GM18909 (cell line): ENCODE results near the gene PROX2.
A peak's percentile ranks its signal among the peaks of the same experiment; 100 is the strongest.

Experiments used
- ATAC-seq: cut with Tn5 transposase; IDR thresholded peaks from one replicate; pipeline ENCODE4 v1.9.1; 2021; ENCODE audit warnings: mild to moderate bottlenecking; ENCODE audit not compliant: unreplicated experiment, poor library complexity

Gene PROX2

DNA sequence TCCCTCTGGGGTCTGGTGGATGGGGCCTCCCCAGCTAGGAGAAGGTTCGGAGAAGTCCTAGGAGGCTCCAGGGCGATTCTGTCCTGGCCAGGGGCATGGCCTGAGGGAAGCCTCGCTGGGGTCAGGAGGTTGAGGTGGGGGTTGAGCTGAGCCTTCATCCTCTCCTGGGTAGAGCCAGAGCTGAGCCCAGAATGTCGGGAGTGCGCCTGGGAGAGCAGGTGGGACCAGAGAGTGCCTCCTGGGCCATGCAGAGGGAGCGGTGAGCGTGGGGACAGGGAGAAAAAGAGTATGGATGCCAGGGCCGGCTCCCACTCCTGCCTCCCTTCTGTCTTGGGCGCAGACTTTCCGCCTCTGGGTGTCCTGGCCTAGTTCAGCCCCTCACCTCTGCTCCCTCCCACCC lies 34.0 kb upstream of the PROX2 start:
- ATAC-seq: no peak

- ATAC-seq: no peak
Observed at GRCh38 chr14:74909501-74909900, 33.6 kb upstream of the PROX2 start.

GRCh38 chr14:74908861-74909341 lies 33.0 kb upstream of the PROX2 start:
- no peak for ATAC-seq

DNA sequence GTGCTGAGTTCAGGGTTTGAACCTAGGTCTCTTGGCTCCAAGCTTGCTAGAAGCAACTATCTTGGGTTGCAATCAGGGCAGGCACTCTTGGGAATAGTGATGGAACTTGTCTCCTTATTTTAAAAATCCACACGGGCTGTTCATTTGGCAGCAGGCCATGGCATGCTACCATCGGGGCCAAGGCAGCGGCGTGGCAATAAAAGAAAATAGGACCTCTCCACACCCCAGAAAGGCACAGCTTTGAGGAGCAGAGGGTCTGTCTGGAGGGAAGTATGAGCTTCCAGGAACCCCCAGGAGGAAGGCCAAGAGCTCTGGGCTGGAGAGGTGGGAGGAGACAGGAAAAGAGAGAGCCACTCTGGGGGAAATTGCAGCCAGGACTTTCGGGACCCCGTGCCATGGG lies 31.8 kb upstream of the PROX2 start:
- ATAC-seq: no peak

GRCh38 chr14:74906925-74907521 lies 31.1 kb upstream of the PROX2 start:
- ATAC-seq: no peak

GRCh38 chr14:74905595-74906142 lies 29.7 kb upstream of the PROX2 start:
- no peak for ATAC-seq

DNA sequence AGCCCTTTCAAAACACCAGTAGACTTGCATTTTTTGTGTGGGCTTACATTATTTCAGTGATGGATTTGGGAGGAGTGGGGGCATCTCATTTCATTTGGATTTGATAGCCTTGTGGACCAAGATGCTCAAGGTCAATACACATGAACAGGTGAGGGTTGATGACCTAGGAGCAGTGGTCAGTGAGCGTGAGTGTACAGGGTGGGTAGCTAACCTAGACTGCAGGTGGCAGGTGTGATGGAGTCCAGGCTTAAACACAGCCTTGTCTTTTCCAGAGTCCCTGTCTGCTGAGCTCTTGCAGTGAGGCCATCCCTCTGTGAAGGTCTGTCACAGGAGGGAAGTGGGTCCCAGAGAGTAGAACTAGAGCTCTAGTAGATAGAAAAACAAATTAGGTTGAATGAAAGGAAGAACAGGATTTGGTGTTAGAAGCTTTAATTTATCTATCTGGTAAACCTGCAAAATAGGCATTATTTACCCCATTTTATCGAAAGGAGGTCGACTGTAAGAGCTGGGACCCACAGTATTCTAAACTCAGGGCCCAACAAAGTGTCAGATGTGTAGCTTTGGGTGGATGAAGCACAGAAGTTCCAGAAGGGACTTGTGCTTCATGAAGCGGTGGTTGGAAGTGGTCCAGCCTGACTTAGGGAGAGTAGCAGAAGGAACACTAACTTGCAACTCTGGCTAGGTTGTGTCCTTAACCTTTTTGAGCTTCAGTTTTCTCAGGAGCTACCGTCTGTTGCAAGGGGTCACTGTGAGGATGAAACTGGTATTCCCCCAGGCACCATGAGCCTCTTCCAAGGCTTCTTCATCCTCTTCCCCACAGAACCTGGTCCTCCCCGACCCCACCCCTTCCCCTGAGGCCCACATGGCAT lies 28.9 kb upstream of the PROX2 start:
- ATAC-seq: no peak

DNA sequence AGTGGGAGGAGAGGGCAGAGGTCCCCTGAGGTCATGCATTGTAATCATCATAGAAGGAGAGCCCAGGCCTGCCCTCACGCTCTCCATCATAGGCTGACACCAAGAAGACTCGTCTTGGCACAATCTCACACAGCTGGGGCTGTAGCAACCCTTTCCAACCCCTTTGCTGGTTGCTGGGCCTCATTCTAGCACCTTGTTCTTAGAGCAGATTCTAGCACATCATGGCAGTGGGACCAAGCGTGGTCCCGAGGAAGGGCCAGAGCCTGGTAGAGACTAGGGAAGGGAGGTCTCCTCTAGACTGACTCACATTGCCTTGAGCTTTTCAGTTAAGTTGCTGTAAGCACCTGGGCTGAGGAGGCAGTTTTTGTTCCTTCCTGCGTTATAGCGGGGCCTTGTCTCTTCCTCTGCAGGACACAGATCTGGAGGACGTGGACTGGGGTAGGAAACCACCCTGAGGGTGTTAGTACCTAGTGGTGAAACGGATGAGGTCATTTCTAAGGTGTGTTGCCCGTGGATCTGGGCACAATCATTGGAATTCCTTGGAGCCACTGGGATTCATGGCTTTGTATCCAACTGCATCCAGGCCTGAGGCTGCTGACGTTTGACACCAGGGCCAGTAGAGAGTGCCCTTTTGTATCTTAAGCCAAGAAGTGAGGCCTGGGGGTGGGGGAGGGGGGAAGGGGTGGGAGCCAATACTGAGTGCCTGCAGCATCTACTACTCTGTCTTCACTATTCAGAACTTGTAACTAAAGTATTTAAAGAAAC lies 27.2 kb upstream of the PROX2 start:
- no peak for ATAC-seq

GRCh38 chr14:74898694-74899093 lies 22.7 kb upstream of the PROX2 start:
- ATAC-seq: no peak

- no peak for ATAC-seq
Observed at GRCh38 chr14:74898083-74898482, 22.1 kb upstream of the PROX2 start.

GRCh38 chr14:74897642-74898041 lies 21.7 kb upstream of the PROX2 start:
- ATAC-seq: no peak

GRCh38 chr14:74896400-74896799 lies 20.5 kb upstream of the PROX2 start:
- ATAC-seq: no peak

GRCh38 chr14:74893614-74894091 lies 17.7 kb upstream of the PROX2 start:
- ATAC-seq: peak; percentile 55

GRCh38 chr14:74892745-74893144 lies 16.8 kb upstream of the PROX2 start:
- no peak for ATAC-seq

DNA sequence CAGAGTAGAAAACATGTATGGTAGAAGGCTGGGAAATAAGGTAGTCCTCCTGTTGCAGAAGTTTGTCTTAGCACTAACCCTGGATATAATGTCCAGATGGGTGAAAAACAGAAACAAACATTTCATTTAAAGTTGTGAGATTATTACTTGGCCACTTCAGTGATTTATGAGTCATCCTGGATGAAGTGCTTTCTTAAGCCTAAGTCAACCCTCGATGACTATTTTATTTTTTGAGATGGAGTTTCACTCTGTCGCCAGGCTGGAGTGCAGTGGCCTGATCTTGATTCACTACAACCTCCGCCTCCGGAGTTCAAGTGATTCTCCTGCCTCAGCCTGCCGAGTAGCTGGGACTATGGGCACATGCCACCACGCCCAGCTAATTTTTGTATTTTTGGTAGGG lies 15.9 kb upstream of the PROX2 start:
- ATAC-seq: no peak

DNA sequence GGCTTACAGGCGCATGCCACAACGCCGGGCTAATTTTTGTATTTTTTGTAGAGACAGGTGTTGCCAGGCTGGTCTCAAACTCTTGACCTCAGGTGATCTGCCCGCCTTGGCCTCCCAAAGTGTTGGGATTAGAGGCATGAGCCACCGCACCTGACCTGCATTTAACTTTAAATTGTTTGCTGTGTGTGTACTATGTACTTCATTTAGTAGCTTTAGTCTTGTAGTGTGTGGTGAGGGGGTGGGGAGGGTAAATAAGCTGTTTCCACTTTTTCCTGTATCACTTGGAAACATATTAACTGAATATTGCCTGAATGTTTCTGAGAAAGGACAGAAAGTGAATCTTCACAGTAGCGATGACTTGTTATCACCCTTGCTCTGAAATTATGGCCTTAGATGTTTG lies 14.3 kb upstream of the PROX2 start:
- ATAC-seq: no peak

DNA sequence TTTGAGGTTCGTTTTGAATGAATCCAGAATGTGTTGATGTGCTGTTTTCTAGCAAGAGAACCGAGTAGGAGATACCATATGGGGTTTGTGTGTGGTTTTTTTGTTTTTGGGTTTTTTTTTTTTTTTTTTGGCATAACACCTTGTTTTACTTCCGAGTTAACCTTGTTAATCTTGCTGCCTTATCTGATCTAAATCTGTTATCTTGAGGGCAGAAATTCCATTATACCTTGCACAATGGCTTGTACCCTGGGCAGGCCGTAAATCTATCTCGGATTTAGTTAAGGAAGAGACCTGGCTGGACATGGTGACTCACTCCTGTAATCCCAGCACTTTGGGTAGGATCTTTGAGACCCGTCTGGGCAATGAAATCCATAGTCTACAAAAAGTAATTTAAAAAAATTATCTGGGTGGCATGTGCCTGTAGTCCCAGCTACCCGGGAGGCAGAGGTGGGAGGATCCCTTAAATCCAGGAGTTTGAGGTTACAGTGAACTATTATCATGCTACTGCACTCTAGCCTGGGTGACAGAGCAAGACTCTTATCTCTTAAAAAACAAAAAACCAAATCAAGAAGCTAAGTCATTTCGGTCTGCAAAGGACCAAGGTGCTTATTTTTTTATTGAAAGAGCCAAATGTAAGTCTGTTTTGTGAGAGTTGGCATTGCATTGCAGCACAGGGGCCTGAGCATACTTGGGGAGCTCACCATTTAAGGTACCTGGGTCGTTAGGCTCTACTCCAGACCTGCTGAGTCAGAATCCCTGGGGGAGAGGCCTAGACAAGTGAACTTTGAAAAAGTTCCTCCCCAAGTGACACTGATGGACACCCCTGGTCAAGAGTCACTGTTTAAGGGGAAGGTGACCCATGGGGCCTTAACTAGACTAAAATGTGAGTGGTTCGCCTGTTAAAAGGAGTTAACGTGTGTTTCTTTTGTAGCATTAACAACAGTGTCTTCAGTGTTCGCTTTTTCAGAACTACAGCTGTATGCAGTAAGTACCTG lies 12.5 kb upstream of the PROX2 start:
- ATAC-seq: no peak

DNA sequence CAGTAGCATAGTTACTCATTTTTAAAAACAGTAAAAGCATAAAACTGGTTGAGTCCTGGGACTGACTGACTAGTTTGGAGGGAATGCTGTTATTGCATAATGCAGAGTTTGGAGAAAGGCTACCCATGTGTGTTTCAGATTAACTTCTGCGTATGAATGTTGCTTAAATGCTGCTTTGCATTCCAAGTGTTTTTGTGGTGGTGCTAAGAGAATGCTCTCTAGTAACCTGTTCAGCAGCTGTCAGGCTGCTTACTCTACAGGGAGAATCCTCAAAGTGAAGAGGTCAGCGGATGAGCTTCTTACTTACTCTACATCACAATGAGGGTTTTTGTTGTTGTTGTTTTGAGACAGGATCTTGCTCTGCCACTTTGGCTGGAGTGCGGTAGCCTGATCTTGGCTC lies 10.1 kb upstream of the PROX2 start:
- no peak for ATAC-seq

- ATAC-seq: peak; percentile 42
Observed at GRCh38 chr14:74882103-74882920, 6.4 kb upstream of the PROX2 start.
